ENCODE measurements around the gene AKR7A2.

- TF ChIP-seq EZH2 (IDR thresholded peaks at IDR 0.05; ENCODE audit: borderline replicate concordance, low read length) (no peak), CTCF (conservative IDR thresholded peaks at IDR 0.05 in 1 of 2, IDR thresholded peaks at IDR 0.05 in 1 of 2; ENCODE audit: extremely low read depth in 1 of 2, insufficient read depth in 1 of 2, low read depth in 1 of 2, low read length in 2 of 2) (no peak)
Observed at GRCh38 chr1:19330449-19331135, 18.6 kb upstream of the AKR7A2 start.
